ENCODE measurements around the gene DEXI.

DEXI gene

GRCh38 chr16:10906914-10907756, 35.1 kb downstream of the DEXI start:
- H3K27me3 Mint-ChIP-seq (ENCODE audit: low read depth): peaks cover 24% of the 10 kb centered on the region
- no peak overlapping the region for H3K4me3 Mint-ChIP-seq
- H3K36me3 Mint-ChIP-seq (ENCODE audit: low read depth): no peaks in the 10 kb centered on the region
- H3K4me1 Mint-ChIP-seq: no peaks in the 10 kb centered on the region
- no peak for TF ChIP-seq CTCF (IDR thresholded peaks at IDR 0.05; ENCODE audit: unreplicated experiment in 3 of 3)
- H3K27ac Mint-ChIP-seq: no peak overlapping the region
- peaks cover 5% of the 10 kb centered on the region for H3K9me3 Mint-ChIP-seq

- Mint-ChIP-seq H3K9me3 (peaks cover 5% of the 10 kb centered on the region), H3K4me3 (no peak overlapping the region), H3K4me1 (no peaks in the 10 kb centered on the region), H3K27me3 (ENCODE audit: low read depth) (peaks cover 30% of the 10 kb centered on the region), H3K36me3 (ENCODE audit: low read depth) (no peaks in the 10 kb centered on the region), H3K27ac (no peak overlapping the region)
- no peak for TF ChIP-seq CTCF (IDR thresholded peaks at IDR 0.05; ENCODE audit: unreplicated experiment in 3 of 3)
Observed at GRCh38 chr16:10906482-10906881, 35.8 kb downstream of the DEXI start.

GRCh38 chr16:10902999-10903398, 39.3 kb downstream of the DEXI start:
- H3K4me3 Mint-ChIP-seq: no peak overlapping the region
- H3K27me3 Mint-ChIP-seq (ENCODE audit: low read depth): peaks cover 27% of the 10 kb centered on the region
- peaks cover 5% of the 10 kb centered on the region for H3K9me3 Mint-ChIP-seq
- TF ChIP-seq CTCF (IDR thresholded peaks at IDR 0.05; ENCODE audit: unreplicated experiment in 3 of 3): no peak
- H3K27ac Mint-ChIP-seq: no peak overlapping the region
- H3K4me1 Mint-ChIP-seq: no peaks in the 10 kb centered on the region
- no peaks in the 10 kb centered on the region for H3K36me3 Mint-ChIP-seq (ENCODE audit: low read depth)

- Mint-ChIP-seq H3K4me1 (no peaks in the 10 kb centered on the region), H3K27ac (no peak overlapping the region), H3K4me3 (no peak overlapping the region), H3K9me3 (peaks cover 2% of the 10 kb centered on the region), H3K27me3 (ENCODE audit: low read depth) (peaks cover 33% of the 10 kb centered on the region), H3K36me3 (ENCODE audit: low read depth) (no peaks in the 10 kb centered on the region)
- no peak for TF ChIP-seq CTCF (IDR thresholded peaks at IDR 0.05; ENCODE audit: unreplicated experiment in 3 of 3)
Observed at GRCh38 chr16:10897134-10897533, 45.1 kb downstream of the DEXI start.

GRCh38 chr16:10896723-10897122, 45.5 kb downstream of the DEXI start:
- H3K9me3 Mint-ChIP-seq: peaks cover 2% of the 10 kb centered on the region
- no peak overlapping the region for H3K4me3 Mint-ChIP-seq

More at GRCh38 chr16:10896723-10897122, 45.5 kb downstream of the DEXI start:
- Mint-ChIP-seq H3K27ac (no peak overlapping the region), H3K36me3 (ENCODE audit: low read depth) (no peaks in the 10 kb centered on the region), H3K27me3 (ENCODE audit: low read depth) (peaks cover 30% of the 10 kb centered on the region), H3K4me1 (no peaks in the 10 kb centered on the region)
- TF ChIP-seq CTCF (IDR thresholded peaks at IDR 0.05; ENCODE audit: unreplicated experiment in 3 of 3): no peak

Measured in nephron (organoid).